AG20443 (cell line): ENCODE data around the gene TMEM167A.
A peak's percentile ranks its signal among the peaks of the same experiment; 100 is the strongest.
"Not testable (repeated sequence)": the region's sequence is repeated elsewhere in the genome, so short reads cannot be mapped to it uniquely, and the experiment has no call there.

Source experiments
- DNase-seq: peaks from one replicate; pipeline ENCODE4 v3.0.0; 2012; ENCODE audit warnings: low spot score, mixed read lengths

TMEM167A gene

DNA sequence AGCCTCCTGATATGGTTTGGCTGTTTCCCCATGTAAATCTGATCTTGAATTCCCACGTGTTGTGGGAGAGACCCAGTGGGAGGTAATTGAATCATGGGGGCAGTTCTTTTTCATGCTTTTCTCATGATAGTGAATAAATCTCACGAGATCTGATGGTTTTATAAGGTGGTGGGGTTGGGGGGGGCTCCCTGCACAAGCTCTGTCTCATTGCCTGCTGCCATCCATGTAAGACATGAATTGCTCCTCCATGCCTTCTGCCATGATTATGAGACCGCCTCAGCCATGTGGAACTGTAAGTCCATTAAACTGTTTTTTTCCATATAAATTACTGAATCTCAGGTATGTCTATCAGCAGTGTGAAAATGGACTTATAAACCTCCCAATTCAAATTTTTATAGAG is 13.0 kb upstream of the TMEM167A start:
- DNase-seq, result no peak

DNA sequence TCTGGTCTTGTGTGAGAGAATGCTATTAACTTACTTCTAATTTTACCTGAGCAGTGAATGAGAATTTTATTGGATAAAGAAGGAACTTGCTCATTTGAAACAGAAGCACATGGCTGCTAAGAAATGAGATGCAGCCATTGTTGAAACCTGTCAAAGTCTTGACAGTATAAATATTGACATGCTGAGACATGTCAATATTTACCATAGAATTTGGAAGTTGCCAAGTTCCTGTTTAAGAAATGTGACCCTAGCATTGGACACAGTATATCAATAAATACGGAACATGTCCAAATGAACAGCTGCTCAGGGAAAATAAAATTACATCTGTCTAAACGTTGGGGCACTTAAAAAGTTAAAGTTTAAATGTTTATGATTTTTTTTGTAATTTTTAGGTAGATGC is 7.9 kb upstream of the TMEM167A start:
- DNase-seq, result no peak

DNA sequence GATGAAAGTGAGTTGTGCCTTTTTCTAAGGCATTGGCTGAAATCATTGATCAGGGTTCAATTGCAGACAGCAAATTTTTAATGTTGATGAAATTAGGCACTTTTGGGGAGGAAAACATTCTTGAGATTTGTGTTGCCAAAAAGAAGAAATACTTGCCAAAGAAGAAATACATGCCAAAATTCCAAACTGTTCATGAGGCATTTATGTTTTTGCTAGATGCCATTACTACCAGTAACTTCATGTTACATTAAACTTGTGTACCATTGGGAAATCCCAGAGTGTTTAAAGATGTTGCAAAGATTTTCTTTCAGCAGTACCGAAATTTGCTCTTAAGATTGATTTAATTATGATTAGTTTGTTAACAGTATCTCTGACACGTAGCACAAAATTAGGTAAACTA is 7.1 kb upstream of the TMEM167A start:
- DNase-seq, result no peak

DNA sequence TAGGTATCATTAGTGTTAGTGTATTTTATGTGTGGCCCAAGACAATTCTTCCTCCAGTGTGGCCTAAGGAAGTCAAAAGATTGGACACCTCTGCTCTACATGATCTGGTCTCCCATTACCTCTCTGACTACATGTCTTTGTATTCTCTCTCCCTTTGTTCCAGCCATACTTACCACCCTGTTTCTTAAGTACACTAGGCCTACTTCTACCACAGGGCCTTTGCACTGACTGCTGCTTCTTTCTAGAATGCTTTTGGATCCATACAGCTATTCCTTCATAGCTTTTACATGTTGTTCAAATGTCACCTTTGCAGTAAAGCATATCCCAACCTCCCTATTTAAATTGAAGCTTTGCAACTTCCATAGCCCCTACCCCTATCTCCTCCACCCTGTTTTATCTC is 5.6 kb upstream of the TMEM167A start:
- no peak for DNase-seq

DNA sequence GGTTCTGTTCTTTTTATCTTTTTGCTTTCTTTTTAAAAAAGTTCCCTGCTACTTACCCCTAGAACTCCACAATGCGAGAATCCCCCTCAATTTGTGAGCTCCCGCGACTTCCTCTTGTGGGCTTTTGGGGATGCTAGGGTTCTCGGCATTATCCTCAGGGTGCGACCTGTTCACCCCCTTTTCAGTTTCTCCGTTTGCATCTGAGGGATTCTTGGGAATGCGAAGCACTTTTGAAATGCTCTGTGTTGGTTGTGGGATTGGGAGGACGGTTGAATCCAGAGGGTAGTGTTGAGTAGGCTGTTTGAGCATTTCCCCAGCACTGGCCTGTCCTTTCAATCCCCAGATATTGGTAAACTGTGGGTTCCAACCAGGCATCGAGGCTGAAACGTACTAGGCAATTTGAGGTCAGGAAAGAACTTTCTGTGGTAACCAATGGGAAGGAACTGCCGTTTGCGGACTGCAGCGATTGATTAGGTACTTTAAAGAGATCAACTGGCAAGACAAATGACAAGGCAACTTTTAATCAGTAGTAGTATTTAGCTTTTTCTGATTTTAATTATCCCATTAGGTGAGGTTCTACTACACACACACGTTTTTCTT is 568 bp upstream of the TMEM167A start:
- DNase-seq, result no peak

DNA sequence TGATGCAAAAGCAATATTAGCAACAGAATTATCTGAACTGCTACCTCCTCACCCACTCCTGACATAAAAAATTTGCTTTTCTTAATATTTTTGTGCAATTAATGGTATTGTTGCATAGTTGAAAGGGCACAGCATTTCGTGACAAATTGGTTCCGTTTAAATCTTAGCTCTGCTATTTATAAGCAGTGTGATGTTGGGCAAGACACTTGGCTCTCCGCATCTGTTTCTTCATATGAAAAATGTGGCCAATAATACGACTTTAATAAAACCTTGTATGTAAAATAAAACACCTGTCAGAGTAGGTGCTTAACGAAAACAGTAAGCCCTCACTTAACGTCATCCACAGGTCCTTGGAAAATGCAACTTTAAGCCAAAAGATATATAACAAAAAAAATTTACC is 4.2 kb downstream of the TMEM167A start:
- DNase-seq, result peak; percentile 15

DNA sequence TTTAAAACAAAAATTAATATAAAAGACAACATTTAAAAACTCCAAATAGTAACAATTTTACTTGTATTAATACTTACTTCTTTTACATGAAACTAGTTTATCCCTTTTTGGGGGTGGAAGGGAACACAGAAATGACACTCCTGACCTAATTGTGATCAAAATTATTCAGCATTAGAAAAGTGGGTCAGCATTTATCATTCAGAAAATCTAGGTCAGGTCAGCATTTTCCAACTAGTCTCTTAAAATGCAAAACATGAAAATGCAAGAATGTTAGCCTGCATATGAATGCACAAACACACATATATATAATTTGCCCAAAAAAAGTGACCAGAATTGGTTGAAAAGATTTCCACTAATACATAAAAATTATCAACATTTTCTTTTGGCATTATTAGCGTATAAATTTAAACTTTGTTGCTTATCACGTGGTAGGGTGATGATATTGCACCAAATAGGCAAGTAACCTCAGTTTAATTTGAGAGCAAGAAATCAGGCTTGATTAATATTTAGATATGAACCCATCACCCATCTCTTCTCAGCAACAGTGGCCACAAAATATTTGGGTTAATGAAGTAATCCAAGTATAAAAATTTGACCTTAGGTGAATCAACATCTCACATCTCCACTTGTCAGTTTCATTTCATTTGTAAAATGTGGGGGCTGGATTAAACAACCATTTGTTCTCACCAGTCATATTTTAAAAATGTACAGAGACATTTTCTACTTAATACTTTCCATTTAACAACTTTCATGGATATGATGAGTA is 5.7 kb downstream of the TMEM167A start:
- DNase-seq, result no peak

DNA sequence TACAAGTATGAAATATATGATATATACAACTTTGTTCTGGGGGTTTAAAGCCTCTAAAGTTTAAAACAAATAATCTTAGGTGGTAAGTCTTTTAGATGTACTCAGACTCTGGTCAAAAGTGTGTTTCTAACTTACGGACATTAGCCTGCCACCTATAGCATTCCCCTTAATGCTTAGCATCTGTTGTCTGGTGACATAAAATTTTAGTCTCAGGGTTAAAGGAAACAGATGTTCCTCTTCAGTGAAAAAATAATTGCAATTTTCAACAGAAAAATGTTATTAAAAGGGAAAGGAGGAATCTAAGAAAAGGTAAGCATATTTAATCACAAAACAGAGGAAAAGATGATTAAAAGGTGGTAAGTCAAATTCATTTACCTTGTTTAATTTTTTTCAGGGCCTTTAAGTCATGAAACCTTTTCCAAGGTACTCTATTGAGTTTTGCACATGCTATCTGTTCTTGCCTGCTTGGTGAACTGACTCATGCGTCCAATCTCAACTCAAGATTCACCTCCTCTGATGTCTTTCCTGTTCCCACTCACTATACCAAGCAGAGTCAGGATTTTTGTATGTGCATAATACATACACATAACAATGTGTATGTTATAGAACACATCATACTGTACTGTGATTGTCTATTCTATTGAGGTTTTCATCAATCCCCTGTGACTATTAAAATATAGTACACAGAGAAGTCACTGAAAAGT is 7.9 kb downstream of the TMEM167A start:
- DNase-seq, result no peak

DNA sequence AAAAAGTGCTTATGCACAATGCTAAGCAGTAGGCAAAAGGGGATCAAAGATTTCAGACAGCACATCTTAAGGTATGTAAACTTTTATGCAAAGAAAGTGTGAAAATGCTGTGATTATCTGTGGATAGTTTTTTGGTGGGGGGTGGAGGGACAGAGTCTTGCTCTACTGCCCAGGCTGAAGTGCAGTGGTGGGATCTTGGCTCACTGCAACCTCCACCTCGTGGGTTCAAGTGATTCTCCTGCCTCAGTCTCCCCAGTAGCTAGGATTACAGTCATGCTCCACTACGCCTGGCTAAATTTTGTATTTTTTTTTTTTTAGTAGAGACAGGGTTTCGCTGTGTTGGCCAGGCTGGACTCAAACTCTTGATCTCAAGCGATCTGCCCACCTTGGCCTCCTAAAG is 9.8 kb downstream of the TMEM167A start:
- DNase-seq, result not testable (repeated sequence)

DNA sequence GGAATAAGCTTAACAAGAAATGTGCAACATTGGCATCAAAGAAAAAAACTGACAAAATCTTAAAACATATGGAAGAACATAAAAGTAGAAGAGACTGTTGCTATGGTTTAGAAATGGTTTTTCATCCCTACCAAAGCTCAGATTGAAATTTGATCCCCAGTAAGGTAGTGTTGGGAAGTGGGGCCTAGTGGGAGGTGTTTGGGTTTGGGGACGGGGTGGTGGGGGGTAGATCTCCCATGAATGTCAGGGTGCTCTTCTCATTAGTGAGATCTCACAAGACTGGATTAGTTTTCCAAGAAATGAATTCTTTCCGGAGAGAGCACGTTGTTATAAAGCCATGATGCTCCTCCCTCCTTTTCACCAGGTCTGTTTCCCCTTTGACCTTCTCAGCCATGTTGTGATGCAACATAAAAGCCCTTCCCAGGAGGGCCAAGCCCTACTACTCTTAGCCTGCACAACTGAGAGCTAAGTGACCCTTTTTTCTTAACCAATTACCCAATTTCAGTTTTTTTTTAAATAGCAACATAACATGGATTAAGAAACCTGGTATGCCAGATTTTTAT is 10.6 kb downstream of the TMEM167A start:
- no peak for DNase-seq

DNA sequence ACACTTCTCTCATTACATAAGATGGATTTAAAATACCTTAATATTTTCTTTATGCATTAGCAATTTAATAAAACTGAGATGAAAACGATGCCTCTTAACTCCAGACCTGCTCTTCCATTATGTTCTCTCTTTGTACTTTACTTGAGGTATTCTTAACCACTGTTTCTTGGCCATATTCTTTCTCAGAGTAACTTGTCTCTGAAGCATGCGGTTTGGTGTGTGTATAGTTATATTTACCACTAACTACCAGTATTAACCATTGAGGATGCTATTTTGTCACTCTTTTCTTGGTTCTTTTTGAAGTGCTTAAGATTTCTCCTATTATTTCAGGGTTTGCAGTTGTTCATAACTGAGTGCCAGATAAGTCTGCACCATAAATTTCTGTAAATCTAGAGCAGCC is 17.9 kb downstream of the TMEM167A start:
- DNase-seq, result no peak

DNA sequence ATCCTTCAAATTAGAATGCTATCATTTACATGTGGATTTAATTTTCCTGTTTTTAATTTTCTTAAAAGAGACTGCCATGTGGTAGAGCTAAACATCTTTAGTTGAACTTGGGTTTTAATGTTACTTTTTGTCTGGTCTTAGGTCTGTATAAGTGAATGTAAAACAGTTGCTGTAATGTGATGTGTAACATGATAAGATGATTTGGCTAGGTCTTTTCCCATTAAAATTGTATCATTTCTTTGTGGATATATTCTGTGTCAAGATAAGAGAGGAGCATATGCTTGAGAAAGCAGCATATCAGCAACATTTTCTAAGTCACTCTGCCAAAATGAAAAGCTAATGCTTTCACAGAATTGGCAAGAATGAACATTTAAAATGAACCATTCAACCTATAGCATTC is 18.5 kb downstream of the TMEM167A start:
- DNase-seq, result no peak

DNA sequence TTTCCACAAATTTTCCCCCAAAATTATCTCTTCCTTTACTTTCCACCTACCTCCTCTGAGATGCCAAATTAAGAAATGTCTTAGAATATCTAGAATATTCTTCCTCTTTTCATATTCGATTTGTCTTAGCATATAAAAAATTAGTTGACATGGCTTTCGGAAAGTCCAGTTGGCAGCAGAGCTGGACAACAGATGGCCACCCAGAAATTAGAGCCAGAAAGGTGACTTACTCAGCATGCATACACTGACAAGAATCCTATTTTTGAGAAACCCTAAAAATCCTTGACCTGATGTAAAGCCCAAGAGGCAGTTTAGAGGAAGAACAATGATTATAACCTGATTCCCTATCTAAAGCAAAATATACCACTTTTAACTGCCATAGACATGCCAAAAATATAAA is 22.0 kb downstream of the TMEM167A start:
- no peak for DNase-seq

DNA sequence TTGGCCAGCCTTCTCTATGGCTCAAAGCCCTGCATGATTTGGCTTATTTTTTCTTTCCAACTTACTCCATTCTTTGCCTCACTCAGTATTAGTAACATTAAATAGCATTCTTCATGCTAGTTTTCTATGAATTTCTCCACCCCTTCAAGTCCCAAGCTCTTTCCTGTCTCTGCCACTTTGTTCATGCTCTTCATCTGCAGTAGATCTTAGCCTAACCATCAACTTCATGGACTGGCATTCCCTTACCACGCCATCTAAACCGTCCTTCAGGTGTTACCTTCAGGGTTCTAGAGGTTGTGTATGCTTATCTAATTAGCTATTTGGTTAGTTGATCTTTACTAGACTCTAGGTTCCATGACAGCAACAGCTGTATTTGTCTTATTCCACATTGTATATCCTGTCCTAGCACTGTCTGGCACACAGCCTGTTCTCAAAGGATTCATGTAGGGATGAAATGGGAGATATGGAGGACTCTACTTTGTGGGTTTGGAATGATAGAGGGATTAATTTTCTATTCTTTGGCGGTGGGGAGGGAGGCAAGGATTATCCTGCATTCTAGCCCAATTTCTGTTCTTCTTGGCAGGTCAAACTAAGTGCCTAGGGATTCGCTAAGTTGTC is 26.4 kb downstream of the TMEM167A start:
- no peak for DNase-seq

DNA sequence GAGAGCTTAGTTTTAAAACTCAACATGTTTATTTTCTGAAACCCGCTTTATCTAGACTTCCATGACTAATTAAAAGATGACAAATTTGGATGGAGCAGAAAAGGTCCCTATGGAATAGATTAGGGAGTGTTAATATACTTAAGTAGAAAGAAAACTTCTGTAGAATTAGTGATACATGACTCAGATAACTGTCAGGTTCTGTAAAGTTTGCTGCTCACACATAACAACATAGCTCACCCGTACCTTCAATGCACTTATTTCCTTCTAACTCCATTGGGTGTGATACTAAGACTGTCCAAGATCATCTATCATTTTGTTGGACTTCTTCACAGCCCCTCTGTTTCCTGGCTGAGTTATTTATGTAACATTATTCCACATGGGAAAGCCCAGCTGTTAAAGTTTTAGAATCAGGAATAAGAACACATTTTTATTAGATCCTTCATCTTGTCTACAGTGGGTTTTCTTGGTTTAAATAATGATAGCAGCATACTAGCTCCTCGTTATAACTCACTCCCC is 27.8 kb downstream of the TMEM167A start:
- no peak for DNase-seq

DNA sequence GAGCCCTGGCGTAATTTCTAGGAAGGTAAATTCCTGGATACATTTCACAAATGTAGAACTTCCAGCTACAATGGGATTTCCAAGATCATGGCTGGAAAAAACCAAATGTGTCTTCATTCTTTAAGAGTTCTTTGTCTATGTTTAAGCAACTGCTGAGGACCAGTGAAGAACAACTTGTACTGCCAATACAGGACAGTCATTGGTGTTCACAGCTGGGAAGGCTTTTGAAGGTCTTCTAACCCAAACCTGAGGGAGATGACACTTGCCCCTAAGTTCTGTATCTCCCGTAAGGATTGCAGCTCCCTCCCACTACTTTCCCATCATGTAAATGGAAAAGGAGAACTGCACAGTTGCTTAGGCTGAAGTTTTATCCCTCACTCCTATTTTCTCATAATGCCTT is 28.4 kb downstream of the TMEM167A start:
- no peak for DNase-seq

DNA sequence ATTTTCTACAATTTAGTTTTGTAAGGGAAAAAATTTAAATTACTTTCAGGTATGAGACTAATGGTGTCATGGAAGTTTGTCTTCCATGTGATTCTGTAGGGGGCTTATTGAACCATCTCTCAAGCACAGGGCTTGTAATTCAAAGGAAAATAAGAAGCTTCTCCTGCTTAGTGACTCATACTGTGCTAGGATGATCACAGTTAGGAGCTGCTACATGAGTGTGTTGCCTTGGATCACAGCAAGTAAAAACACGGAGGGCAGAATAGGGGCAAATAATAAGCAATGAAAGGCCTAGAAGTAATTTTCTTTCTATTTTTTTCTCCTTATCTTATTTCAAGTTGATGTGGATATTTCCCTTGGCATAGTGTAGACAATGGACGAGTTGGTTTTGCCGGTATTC is 28.9 kb downstream of the TMEM167A start:
- no peak for DNase-seq

DNA sequence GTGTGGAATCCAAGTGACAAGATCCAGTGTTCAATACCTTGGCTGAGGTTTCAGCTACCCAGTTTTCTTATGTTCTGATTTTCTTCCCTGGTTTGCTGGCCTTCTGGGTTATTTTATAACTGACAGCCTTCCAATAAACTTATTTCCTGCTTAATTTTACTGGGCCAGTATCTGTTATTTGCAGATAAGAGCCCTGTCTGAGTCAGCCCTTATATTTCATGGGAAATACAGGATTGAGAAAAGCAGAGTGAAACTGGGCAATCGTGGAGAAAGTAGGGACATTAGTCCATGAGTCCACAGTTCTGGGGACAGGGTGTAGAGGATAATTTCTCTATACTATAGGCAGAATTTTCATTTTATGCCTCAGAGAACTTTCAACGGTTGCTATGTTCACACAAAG is 32.3 kb downstream of the TMEM167A start:
- no peak for DNase-seq

DNA sequence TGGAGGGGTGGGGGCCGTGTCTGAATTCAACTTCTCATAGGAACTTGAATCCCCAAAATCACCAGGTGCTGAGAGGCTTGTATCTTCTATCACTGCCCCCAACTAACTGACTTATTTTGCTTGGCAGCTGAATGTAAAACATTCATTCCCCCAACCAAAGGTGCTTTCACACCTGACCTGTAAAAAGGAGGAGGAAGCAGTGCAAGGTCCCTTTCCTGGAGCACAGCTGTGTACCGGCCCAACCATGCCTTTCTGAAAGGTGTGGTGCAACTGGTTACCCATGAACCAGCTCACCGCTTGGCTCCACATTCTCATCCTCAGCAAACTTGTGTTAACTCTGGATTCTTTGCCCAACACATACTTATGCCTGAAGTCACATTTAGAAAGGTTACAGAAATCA is 34.7 kb downstream of the TMEM167A start:
- no peak for DNase-seq

DNA sequence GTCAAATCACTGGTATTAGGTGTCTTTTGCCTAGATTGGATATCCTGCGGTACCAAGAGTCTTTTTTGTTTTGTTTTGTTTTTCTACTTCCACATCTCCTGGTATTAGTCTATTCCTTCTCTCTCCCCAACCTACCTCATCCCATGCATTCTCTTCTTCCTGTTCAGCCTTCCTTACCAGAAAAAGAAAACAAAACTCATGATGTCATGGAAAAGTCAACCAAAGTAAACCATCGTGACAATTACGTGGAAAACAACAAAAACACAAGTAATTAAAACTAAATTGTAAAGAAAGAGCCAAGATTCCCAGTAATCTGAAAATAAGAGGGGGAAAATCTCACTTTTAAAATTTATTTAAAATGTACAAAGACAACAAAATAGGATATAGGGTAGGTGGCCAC is 38.3 kb downstream of the TMEM167A start:
- DNase-seq, result no peak

DNA sequence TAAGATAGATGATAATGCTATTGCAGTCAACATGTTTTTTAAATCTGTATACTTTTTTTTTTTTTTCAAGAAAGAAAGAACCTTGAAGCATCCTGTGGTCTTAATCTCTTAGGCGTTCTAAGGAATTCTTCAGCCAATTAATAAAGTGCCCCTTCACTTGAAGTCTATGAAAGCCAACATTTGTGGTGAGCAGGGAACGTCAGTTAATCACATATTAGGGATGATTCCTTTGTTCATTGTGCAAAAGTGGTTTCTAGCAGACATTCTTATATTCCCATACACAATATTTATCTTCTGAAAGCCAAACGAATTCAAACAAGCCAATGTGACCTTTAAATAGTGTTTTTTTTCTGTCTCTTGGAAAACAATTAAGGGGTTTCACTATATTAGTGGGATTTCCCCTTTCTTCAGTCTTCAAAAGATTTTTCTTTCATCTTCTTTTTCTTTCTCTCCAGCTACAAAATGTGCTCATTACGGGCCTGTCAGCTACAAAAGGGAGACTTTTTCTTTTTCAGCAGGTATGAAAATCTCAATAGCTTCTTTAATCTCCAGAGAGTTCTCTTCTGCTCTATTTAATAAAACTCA is 40.1 kb downstream of the TMEM167A start:
- DNase-seq, result no peak
